GM21515 (cell line): ENCODE results near the gene OR1F1.
A peak's percentile ranks its signal among the peaks of the same experiment; 100 is the strongest.
"Not testable (repeated sequence)": the region's sequence is repeated elsewhere in the genome, so short reads cannot be mapped to it uniquely, and the experiment has no call there.

Experiments used
- ATAC-seq: cut with Tn5 transposase; IDR thresholded peaks from one replicate; pipeline ENCODE4 v1.9.1; 2021; ENCODE audit not compliant: unreplicated experiment

Gene OR1F1

DNA sequence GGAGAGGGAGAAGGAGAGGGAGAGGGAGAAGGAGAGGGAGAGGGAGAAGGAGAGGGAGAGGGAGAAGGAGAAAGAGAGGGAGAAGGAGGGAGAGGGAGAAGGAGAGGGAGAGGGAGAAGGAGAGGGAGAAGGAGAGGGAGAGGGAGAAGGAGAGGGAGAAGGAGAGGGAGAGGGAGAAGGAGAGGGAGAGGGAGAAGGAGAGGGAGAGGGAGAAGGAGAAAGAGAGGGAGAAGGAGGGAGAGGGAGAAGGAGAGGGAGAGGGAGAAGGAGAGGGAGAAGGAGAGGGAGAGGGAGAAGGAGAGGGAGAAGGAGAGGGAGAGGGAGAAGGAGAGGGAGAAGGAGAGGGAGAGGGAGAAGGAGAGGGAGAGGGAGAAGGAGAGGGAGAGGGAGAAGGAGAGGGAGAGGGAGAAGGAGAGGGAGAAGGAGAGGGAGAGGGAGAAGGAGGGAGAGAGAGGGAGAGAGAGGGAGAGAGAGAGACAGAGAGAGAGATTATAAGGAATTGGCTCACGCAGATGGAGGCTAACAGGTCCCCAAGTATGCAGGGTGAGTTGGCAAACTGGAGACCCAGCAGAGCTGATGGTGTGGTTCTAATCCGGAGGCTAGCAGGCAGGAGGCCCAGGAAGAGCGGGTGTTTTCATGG, 9.8 kb downstream of the OR1F1 start:
- ATAC-seq = not testable (repeated sequence)

DNA sequence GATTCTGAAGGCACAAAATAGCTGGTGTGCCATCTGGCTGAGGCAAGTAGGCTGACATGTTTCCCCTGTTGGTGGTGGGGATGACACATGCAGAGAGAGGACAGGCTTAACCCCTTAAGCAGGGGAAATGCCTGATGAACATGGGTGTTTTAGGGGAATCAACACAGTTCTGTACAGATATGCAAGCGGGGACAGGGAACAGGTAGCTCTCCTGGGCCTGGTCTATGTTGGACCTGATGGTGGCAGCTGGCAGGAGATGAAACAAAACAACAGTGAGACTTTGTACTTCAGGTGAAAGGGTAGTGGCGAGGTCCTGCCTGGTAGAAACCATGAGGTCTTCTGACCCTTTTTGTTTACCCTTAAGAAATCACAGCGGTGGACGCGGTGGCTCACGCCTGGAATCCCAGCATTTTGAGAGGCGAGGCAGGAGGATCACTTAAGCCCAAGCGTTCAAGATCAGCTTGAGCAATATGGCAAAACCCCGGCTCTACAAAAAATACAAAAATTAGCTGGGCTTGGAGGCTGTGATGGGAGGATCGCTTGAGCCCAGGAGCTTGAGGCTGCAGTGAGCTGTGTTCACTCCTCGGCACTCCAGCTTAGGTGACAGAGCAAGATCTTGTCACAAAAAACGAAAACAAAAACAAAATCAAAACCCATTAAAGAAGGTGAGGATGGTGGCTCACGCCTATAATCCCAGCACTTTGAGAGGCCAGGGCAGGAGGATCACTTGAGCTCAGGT, 10.5 kb downstream of the OR1F1 start:
- no peak for ATAC-seq

DNA sequence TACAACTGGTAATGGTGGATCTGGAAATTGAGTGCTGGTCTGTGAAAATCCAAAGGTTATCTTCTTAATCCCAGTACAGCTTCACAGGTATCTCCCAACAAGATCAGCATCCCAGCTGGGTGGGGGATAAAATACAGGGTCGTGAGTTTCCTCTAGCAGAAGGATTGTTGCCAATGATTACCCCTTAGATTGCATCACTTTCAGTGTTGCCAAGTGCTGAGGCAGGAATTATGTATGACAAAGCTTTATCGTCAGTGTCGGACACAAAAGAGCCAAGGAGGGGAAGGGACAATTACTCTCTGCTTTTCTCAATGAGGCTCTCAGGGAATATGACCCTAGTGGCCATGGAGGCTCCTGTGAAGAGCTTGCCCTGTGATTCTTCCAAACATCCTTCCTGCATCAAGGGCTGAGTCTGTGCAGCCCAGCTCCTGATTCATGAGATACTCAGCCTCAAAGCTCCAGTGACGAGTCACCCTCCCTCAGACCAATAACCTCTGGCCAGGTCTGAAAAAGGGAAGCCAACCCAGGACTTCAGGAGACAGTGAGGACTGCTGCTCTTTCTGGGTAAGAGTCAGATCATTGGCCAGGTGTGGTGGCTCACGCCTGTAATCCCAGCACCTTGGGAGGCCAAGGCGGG, 15.0 kb downstream of the OR1F1 start:
- ATAC-seq = no peak

DNA sequence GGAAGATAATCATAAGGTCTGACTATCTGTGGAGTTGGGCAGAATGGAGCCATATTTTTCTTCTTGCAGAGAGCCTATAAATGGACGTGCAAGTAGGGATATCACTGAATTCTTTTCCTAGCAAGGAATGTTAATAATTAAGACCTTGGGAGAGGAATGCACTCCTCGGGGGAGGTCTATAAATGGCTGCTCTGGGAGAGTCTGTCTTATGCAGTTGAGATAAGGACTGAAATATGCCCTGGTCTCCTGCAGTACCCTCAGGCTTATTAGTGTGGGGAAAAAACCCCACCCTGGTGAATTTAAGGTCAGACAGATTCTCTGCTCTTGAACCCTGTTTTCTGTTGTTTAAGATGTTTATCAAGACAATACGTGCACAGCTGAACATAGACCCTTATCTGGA, 17.9 kb downstream of the OR1F1 start:
- ATAC-seq = not testable (repeated sequence)

- no peak for ATAC-seq
Measured at GRCh38 chr16:3207086-3207953, 19.3 kb downstream of the OR1F1 start.

- no peak for ATAC-seq
Measured at GRCh38 chr16:3212006-3212405, 24.0 kb downstream of the OR1F1 start.

DNA sequence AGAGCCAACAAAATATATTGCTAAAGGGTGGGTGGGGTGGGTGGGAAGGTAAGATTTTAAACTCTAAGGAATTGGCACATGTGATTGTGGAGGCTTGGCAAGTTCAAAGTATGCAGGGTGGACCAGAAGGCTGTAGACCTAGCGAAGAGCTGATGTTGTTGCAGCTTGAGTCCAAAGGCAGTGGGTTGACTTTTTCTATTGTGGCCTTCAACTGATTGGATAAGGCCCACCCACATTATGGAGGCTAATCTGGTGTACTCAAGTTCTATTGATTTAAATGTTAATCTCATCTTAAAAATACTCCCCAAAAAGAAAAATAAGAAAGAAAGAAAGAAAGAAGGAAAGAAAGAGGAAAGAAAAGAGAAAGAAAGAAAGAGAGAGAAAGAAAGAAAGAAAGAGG, 24.6 kb downstream of the OR1F1 start:
- ATAC-seq = no peak

- no peak for ATAC-seq
Measured at GRCh38 chr16:3214904-3215600, 27.0 kb downstream of the OR1F1 start.

GRCh38 chr16:3215601-3216262, 27.7 kb downstream of the OR1F1 start:
- no peak for ATAC-seq

DNA sequence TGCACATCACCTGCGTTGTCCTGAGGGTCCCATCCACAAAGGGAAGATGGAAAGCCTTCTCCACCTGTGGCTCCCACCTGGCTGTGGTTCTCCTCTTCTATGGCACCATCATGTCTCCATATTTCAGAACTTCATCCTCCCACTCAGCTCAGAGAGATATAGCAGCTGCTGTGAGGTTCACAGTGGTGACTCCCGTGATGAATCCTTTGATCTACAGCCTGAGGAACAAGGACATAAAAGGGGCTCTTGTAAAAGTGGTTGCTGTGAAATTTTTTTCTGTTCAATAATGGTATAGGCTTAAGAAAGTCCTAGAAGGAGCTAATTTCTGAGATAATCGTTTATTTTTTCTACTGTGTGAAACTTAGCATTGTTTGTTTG, 28.2 kb downstream of the OR1F1 start:
- ATAC-seq = no peak

DNA sequence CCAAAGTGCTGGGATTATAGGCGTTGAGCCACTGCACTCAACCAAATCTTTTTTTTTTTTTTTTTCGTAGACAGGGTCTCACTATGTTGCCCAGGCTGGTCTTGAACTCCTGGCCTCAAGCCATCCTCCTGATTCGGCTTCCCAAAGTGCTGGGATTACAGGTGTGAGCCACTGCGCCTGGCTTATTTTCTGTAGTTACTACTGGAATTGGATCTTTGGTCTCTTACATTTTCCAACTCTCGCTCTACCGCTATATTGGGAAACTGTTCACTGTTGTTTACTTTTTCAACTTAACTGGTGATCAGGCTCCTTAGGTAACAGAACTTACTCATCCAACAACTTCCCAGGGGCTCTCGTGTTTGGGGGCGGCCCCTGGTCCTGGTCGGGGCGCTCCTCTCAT, 32.8 kb downstream of the OR1F1 start:
- no peak for ATAC-seq

GRCh38 chr16:3223913-3224515, 36.0 kb downstream of the OR1F1 start:
- ATAC-seq = no peak

DNA sequence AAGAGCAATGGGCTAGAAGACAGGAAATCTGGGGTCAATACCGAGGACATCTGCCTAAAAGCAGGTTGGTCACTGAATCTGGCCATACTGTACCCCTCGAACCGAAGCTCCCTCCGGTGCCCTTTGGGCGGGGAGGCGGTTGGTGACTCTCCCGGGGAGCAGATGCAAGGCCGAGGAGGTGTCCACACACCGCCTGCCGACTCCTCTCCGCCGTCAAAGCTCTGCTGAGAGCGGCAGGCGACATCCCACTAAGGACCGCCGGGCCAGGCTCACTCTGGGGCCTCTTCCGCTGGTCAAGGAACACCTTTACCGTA, 46.5 kb downstream of the OR1F1 start:
- ATAC-seq = no peak

- peak; percentile 88 for ATAC-seq
Measured at GRCh38 chr16:3234857-3235561, 47.0 kb downstream of the OR1F1 start, which contains the start of gene ZNF200. ZNF200 (minus strand) TSS chr16:3235158; CDS start chr16:3233755, 1,403 bp downstream.

DNA sequence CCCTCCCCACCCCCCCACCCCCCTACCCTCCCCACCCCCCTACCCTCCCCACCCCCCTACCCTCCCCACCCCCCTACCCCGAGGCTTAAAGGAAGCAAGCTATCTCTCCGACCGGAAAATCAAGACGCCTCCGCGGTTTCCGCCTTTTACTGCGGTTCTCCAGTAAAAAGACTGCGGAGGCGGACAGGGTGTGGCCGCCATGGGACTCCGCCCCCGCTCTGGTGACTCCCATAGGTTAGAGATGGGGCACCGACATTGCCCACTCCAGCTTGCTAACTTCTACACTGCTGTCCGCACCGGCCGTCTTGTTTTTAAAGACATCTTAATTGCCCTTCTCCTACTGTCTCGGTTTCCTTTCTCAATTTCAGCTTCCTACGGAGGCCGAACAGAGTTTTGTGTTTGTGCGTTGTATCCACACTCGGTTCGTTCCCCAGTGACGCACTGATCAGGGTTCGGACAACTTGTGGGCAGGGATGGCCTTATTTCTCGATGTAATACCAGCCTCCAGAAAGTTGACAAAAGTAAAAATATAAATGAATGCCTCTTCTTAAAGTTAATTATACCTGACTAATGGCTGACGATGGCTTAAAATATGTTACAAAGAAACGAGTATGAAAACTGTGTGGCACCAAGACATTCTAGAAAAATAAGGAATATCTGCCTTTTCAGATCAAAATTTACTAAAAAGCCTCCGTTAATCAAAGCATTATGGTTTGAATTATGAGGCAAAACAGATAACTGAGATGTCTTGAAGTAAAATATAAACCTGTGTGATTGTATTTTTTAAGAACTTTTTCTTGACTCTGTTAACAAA, 48.1 kb downstream of the OR1F1 start:
- no peak for ATAC-seq

- ATAC-seq = no peak
Measured at GRCh38 chr16:3241761-3242160, 53.8 kb downstream of the OR1F1 start.

DNA sequence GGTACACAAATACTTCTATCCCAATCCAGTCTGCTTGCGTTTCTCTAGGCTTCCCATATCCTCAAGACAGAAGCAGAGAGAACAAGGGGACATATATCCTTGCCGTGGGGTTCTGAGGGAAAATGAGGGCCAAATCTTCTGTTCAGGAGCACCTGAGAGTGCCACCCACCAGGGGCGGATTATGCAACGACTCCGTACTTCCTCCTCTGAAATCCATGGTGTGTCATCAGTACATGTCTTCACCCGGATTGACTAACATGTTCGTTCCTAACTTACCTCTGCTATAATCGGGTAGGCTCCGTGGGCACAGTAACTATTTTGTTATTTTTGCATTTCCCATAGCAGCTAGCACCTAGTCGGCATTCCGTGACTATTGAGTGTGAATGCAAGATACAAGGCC, 54.7 kb downstream of the OR1F1 start:
- no peak for ATAC-seq

DNA sequence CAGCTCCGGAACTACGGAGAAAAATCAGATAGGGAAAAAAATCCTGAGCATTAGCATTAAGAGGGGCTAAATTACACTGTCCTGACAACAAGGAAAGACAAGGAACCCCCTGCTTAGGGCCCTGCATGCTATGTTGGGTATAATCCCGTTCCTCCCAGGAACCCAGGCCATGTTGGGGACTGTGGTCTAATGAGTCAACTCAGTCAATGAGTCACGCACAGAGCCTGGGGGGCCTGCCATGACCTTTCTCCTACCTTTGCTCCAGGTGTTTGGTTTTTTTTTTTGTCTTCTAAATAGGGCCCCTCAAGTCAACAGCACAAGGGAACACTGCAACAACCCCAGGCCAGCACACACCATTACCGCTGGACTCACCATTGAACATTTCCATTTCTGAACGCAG, 55.9 kb downstream of the OR1F1 start:
- ATAC-seq = no peak
